Measurements from ENCODE around the gene DUSP10.

Gene DUSP10

GRCh38 chr1:221708987-221709386, 32.9 kb downstream of the DUSP10 start:
- H3K27ac ChIP-seq (replicated peaks): peak overlapping the region; percentile 91
- peak; percentile 66 to 81 for DNase-seq (ENCODE audit: low read depth in 1 of 2, low spot score in 1 of 2)

GRCh38 chr1:221708076-221708571, 33.8 kb downstream of the DUSP10 start:
- DNase-seq (ENCODE audit: low read depth in 1 of 2, low spot score in 1 of 2): peak; percentile 94 to 99
- TF ChIP-seq CTCF (IDR thresholded peaks at IDR 0.05; ENCODE audit: insufficient read depth, low read length) (no peak), SPI1 (IDR thresholded peaks at IDR 0.05; ENCODE audit: borderline replicate concordance, low read depth) (peak; percentile 92), POLR2AphosphoS5 (IDR thresholded peaks at IDR 0.05; ENCODE audit: low read depth) (peak; percentile 99), GABPA (IDR thresholded peaks at IDR 0.05; ENCODE audit: low read depth) (peak; percentile 57; the same call in 1 of the 2 replicates), REST (IDR thresholded peaks at IDR 0.05; ENCODE audit: insufficient replicate concordance, low read depth) (peak; percentile 56)
- no peak overlapping the region for H3K4me3 ChIP-seq (replicated peaks; ENCODE audit: insufficient read depth, low read length)
- H3K27ac ChIP-seq (replicated peaks): peak overlapping the region; percentile 91
- H3K27me3 ChIP-seq (ENCODE audit: insufficient read depth, poor library complexity, severe bottlenecking): no peaks in the 10 kb centered on the region

More at GRCh38 chr1:221708987-221709386, 32.9 kb downstream of the DUSP10 start:
- H3K4me3 ChIP-seq (replicated peaks; ENCODE audit: insufficient read depth, low read length): no peak overlapping the region
- TF ChIP-seq POLR2AphosphoS5 (IDR thresholded peaks at IDR 0.05; ENCODE audit: low read depth) (peak; percentile 55), SPI1 (IDR thresholded peaks at IDR 0.05; ENCODE audit: borderline replicate concordance, low read depth) (no peak), GABPA (IDR thresholded peaks at IDR 0.05; ENCODE audit: low read depth) (no peak)
- no peaks in the 10 kb centered on the region for H3K27me3 ChIP-seq (ENCODE audit: insufficient read depth, poor library complexity, severe bottlenecking)

- peak overlapping the region; percentile 91 for H3K27ac ChIP-seq (replicated peaks)
- DNase-seq (ENCODE audit: low read depth in 1 of 2, low spot score in 1 of 2): no peak
- TF ChIP-seq SPI1 (IDR thresholded peaks at IDR 0.05; ENCODE audit: borderline replicate concordance, low read depth): no peak
- no peak for TF ChIP-seq CTCF (IDR thresholded peaks at IDR 0.05; ENCODE audit: insufficient read depth, low read length)
- no peak for TF ChIP-seq POLR2AphosphoS5 (IDR thresholded peaks at IDR 0.05; ENCODE audit: low read depth)
- no peak for TF ChIP-seq GABPA (IDR thresholded peaks at IDR 0.05; ENCODE audit: low read depth)
- no peak for TF ChIP-seq REST (IDR thresholded peaks at IDR 0.05; ENCODE audit: insufficient replicate concordance, low read depth)
- no peaks in the 10 kb centered on the region for H3K27me3 ChIP-seq (ENCODE audit: insufficient read depth, poor library complexity, severe bottlenecking)
- H3K4me3 ChIP-seq (replicated peaks; ENCODE audit: insufficient read depth, low read length): no peak overlapping the region
Observed at GRCh38 chr1:221706876-221707582, 34.9 kb downstream of the DUSP10 start.

GRCh38 chr1:221706191-221706590, 35.7 kb downstream of the DUSP10 start:
- peak overlapping the region; percentile 91; the same call in 1 of the 2 replicates for H3K27ac ChIP-seq (replicated peaks)
- no peak for TF ChIP-seq SPI1 (IDR thresholded peaks at IDR 0.05; ENCODE audit: borderline replicate concordance, low read depth)
- TF ChIP-seq REST (IDR thresholded peaks at IDR 0.05; ENCODE audit: insufficient replicate concordance, low read depth): no peak
- no peak for TF ChIP-seq GABPA (IDR thresholded peaks at IDR 0.05; ENCODE audit: low read depth)
- no peak for TF ChIP-seq POLR2AphosphoS5 (IDR thresholded peaks at IDR 0.05; ENCODE audit: low read depth)
- TF ChIP-seq CTCF (IDR thresholded peaks at IDR 0.05; ENCODE audit: insufficient read depth, low read length): no peak
- no peak overlapping the region for H3K4me3 ChIP-seq (replicated peaks; ENCODE audit: insufficient read depth, low read length)
- no peaks in the 10 kb centered on the region for H3K27me3 ChIP-seq (ENCODE audit: insufficient read depth, poor library complexity, severe bottlenecking)
- no peak for DNase-seq (ENCODE audit: low read depth in 1 of 2, low spot score in 1 of 2)

Data from HL-60 (cell line).